IPS-18c (cell line): ENCODE results near the gene EP400.

ENCODE experiments used
- H3K4me3 ChIP-seq: 2 replicates; pipeline ENCODE4 v1.7.0; 2013; ENCODE audit warnings: low read depth, mild to moderate bottlenecking, low read length, moderate library complexity; ENCODE audit not compliant: insufficient read depth
- H3K9me3 ChIP-seq: one replicate; pipeline ENCODE4 v1.6.1; 2013; ENCODE audit warnings: mild to moderate bottlenecking, low read length, moderate library complexity; ENCODE audit not compliant: control insufficient read depth, insufficient read depth

Gene EP400

GRCh38 chr12:132057691-132058090 is 107.9 kb downstream of the EP400 start:
- Histone ChIP-seq H3K4me3 (no peak overlapping the region), H3K9me3 (no peaks in the 10 kb centered on the region)

- no peaks in the 10 kb centered on the region for H3K9me3 ChIP-seq
- H3K4me3 ChIP-seq, result no peak overlapping the region
Measured at GRCh38 chr12:132061197-132061596, 111.5 kb downstream of the EP400 start.

- Histone ChIP-seq H3K4me3 (no peak overlapping the region), H3K9me3 (no peaks in the 10 kb centered on the region)
Measured at GRCh38 chr12:132061641-132062430, 112.1 kb downstream of the EP400 start.

- no peaks in the 10 kb centered on the region for H3K9me3 ChIP-seq
- H3K4me3 ChIP-seq, result no peak overlapping the region
Measured at GRCh38 chr12:132062481-132062880, 112.7 kb downstream of the EP400 start.

- H3K4me3 ChIP-seq, result no peak overlapping the region
- no peaks in the 10 kb centered on the region for H3K9me3 ChIP-seq
Measured at GRCh38 chr12:132063491-132063890, 113.7 kb downstream of the EP400 start.

- no peak overlapping the region for H3K4me3 ChIP-seq
- H3K9me3 ChIP-seq, result no peaks in the 10 kb centered on the region
Measured at GRCh38 chr12:132064631-132065030, 114.9 kb downstream of the EP400 start.

GRCh38 chr12:132065203-132065602 is 115.5 kb downstream of the EP400 start:
- Histone ChIP-seq H3K4me3 (no peak overlapping the region), H3K9me3 (no peaks in the 10 kb centered on the region)

GRCh38 chr12:132065609-132066344 is 116.0 kb downstream of the EP400 start:
- Histone ChIP-seq H3K4me3 (no peak overlapping the region), H3K9me3 (no peaks in the 10 kb centered on the region)

- no peak overlapping the region for H3K4me3 ChIP-seq
- H3K9me3 ChIP-seq, result no peaks in the 10 kb centered on the region
Measured at GRCh38 chr12:132066345-132066685, 116.6 kb downstream of the EP400 start.

- Histone ChIP-seq H3K9me3 (no peaks in the 10 kb centered on the region), H3K4me3 (no peak overlapping the region)
Measured at GRCh38 chr12:132066749-132067148, 117.0 kb downstream of the EP400 start.

- Histone ChIP-seq H3K9me3 (no peaks in the 10 kb centered on the region), H3K4me3 (no peak overlapping the region)
Measured at GRCh38 chr12:132067182-132067581, 117.4 kb downstream of the EP400 start.

GRCh38 chr12:132068250-132068649 is 118.5 kb downstream of the EP400 start:
- Histone ChIP-seq H3K4me3 (no peak overlapping the region), H3K9me3 (no peaks in the 10 kb centered on the region)

- Histone ChIP-seq H3K9me3 (no peaks in the 10 kb centered on the region), H3K4me3 (no peak overlapping the region)
Measured at GRCh38 chr12:132069336-132069985, 119.7 kb downstream of the EP400 start.

GRCh38 chr12:132070298-132070697 is 120.6 kb downstream of the EP400 start:
- no peaks in the 10 kb centered on the region for H3K9me3 ChIP-seq
- H3K4me3 ChIP-seq, result no peak overlapping the region

GRCh38 chr12:132071040-132071810 is 121.5 kb downstream of the EP400 start:
- Histone ChIP-seq H3K9me3 (no peaks in the 10 kb centered on the region), H3K4me3 (no peak overlapping the region)

- no peaks in the 10 kb centered on the region for H3K9me3 ChIP-seq
- no peak overlapping the region for H3K4me3 ChIP-seq
Measured at GRCh38 chr12:132071830-132072384, 122.2 kb downstream of the EP400 start.

- no peaks in the 10 kb centered on the region for H3K9me3 ChIP-seq
- H3K4me3 ChIP-seq, result no peak overlapping the region
Measured at GRCh38 chr12:132074216-132074615, 124.5 kb downstream of the EP400 start.
